NCI-H2029 (cell line): ENCODE results near the gene DNAJC6.

ENCODE experiments used
- DNase-seq: peaks from one replicate; lab custom pipeline; 2025; lab: John Stamatoyannopoulos, UW

The DNAJC6 gene

DNA sequence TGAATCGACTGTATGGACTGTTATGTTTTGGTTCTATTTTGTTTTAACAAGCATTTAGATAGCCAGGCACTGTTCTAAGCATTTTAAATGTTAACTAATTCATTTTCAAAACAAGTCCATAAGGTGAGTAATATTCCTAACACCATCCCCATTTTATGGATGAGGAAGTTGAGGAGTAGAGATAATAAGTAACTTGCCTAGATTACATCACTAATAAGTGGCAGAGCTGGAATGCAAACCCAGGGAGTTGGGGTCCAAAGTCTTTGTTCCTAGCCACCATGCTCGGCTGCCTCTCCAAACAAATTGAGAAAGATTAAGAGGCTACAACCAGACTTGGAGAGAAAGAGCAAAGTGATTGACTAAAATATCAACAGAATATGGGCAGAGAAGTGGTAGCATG, 98.5 kb downstream of the DNAJC6 start:
- no peak for DNase-seq

DNA sequence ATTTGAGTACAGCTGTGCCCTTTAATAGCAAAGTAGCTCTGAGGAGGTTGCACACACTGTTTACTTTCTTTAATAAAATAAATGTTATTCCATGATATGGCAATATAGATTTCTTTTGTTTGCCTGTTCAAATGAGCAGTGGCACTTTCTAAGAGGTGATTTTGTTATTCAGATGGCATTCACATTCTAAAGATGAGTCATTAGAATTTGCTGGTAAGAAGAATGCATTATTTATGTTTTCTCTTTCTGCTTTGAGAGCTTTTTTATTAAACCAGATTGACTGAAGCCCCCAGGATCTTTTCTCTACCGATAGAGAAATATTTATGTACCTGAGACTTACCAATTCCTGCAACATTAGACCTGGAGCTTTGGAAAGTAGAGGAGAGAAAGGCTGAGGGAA, 100.0 kb downstream of the DNAJC6 start:
- DNase-seq = no peak

DNA sequence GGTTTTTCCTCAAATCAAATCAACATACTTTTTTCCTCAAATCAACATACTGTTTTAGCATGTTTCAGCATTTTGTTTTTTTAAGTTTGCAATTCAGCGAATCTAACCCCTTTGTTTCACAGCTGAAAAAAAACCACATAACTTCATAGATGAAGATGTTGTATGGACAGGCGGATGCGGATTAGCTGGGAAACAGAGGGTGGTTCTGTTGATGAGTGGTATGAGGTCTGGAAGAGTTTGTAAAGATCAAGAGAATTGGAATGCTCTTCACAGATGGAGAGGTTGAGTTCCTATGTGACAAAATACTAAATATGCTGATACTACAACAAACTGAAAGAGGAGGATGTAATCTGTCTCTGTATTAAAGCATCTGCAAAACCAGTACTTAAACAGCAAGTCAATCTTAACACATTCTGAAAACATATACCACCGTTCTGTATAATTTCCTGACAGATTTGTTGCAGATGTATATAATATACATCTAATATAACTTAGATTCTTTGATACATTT, 100.5 kb downstream of the DNAJC6 start:
- DNase-seq = no peak

DNA sequence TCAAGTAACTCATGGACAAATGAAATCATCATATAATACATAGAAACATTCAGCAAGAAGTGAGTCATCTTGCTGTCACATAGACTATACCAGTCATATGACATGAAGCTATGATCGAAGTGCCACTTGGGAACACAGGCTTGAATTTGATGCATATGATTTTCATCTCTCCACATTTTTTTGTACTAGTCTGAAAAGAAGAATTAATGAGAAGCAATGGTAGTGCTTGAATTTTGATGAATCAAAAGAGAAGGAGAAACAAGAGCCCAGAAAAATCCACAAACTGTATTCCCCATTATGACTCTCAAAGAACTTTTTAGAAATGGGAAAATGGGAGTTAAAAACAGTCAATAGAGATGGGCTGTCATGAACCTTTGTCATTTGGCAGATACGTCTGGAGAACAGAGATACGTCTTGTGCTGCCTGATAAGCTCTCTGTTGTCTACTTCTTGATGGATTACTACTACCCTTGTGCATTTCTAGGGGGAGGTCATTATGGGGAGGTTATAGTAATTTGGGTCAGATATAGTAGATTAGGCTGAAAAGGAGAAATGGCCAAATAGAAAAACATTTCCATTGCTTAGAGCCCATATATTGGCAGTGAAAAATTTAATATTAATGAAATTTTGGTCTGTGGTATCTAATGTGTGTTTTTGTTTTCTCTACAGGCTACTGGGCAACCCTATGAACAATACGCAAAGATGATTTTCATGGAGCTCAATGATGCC, 103.1 kb downstream of the DNAJC6 start:
- no peak for DNase-seq

DNA sequence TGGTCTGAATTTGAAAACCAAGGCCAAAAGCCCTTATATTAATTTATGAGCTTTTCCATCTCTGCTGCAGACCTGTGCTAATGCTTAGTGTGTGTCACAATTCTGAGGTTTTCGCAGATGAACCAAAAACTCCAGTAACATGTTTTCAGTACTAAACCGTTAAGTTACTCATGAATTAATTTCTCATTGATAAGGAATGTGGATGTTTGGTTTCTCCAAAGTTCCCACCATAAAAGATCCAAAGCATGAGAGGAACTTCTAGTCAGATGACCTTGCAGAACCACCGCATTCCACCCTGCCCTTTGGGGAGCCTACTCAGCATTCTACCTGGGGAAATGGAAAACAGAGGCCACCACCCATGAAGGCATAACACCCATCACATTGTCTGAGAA, 103.6 kb downstream of the DNAJC6 start:
- no peak for DNase-seq

DNA sequence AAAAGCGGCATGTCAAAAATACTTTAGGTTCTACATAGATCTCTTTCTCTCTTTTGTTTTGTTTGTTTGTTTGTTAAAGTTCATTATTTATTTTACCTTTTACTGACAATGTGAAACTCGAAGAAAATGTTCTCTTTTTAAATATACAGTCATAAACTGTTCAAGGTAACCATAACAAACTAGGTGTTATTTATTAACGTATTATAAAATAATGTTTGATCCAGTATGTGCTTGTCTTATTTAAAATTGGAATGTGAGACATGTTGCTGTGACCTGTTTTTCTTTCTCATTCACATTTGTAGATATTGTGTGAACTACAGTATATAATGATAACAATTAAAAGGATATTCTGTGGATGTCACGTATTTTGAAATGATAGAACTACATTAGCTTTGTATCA, 105.2 kb downstream of the DNAJC6 start:
- no peak for DNase-seq

DNA sequence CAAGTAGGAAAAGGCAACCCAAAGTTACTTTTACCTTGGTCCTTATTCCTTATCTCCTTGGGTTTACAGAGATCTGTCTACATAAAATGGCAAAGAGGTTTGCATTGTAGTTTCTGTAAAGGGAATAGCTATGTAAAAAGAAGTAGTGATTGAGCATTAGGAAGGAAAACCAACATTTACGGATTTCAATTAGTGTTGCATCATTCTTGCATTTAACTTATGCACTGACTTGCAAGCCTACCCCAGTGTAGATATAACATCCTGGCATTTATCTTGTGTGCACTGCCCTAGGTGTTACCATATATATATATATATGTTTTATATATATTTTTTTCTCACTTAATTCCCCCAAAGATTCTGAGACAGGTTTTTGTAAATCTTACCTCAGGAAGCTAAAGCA, 107.4 kb downstream of the DNAJC6 start:
- no peak for DNase-seq

DNA sequence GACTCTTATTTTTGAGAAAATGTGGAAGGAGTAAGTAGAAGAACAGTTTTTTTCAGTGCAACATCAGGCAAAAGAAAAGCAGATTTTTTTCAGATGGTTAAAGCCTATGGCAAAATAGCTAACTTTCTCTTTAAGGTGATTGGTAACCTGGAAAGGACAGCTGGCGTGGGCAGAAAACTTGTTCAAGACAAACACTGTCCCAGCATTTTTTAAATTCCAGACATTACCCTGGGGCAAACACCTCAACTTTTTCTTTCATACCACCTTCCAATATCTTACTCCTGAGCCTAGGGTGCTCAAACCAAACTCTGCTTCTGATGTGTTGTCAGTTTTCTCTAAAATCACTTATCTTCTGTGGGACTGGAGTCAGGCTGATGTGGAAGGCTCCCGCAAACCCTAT, 108.4 kb downstream of the DNAJC6 start:
- DNase-seq = no peak

DNA sequence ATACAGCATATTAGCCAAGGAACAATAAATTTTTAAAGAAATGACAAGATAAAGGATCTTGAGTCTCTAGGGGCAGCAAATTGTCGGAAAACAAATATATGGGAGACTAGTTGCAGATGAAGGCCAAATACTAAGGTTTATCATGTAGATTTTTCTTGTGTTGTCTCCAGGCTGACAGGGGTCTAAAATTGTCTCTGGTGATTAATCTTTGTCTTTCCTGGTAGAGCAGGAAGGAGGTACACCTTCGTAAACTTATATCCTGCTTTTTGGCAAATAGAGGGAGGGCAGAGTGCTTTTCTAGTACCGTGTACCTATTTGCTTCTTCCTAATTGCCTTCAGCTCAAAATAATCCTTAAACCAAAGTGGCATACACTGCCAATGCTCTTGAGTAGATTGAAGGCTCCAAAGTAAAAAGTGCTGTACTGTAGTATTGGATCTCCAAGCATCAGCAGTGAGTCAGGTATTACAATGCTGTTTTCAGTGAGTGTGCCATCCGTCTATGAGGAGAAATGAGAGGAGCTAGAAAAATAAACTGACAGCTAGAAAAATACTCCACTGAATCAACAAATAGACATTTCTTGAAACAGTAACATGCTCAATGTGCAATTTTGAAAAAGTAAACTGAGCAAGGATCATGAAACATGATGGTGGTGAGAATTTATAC, 109.3 kb downstream of the DNAJC6 start:
- no peak for DNase-seq

DNA sequence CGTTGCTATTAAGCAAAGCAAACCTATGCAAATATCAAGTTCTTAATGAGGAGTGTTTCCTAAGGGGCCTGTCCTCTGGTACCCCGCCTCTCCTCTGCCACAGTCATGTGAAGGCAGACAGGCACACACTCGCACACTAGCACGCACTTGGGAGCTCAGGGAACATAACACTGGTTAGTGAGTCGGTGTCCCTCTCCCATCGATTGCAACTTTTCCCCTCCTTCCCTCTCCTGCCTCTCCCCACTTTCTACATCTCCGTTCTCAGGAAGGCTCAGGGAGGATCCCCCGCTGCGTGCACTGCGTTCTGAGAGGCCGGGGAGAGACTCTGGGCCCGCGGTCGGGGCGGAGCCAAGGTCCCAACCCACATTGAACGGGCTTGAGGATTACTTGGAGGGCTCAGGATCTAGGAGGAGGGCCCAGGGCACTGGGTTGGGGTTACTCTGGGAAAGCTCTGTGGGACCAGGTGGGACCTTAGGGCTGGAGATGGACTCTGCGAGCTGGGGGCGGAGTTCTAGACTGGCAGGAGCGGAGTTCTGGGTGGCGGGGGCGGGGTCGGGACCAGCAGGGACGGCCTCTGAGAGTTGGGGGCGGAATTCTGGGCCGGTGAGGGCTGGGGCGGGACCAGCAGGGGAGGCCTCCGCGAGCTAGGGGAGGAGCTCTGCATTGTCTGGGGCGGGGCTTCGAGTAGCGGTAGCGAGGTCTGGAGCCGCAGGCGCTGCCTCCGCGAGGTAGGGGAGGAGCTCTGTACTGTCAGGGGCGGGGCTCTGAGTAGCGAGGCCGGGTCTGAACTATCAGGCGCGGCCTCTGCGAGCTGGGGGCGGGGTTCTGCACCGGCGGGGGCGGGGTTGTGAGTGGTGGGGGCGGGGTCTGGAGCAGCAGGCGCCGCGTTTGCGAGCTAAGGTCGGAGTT, 110.6 kb downstream of the DNAJC6 start:
- peak; percentile 98 for DNase-seq

DNA sequence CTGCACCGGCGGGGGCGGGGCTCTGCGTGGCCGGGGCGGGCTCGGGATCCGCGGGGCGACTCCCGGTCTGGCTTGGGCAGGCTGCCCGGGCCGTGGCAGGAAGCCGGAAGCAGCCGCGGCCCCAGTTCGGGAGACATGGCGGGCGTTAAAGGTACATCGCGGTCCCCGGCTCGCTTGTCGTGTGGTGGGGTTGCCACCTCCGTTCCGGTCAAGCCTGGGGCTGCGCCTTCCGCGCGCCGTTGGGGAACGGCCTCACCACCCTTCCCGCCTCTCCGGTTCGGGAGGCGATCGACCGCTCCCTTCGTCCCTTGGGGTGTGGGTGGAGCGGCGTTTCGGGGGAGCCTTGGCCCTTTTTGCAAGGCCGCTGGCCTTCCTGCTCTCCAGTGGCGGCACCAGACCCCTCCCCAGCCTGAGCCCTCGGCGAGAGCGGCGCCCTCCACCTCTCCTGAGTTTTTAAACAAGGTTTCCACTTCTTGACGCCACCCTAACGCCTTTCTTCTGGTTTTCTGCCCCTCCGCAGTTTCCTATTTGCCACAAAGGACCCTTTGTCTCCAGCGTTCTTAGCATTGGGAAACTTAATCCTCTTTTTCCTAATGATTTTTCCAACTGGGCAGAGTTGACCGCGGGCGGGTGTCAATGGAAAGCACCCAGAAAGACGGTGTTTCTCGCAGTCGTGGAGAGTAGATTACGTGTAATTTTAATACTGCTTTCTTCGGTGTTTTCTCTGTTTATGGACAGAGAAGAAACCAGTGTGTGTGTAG, 111.4 kb downstream of the DNAJC6 start, which contains the start of the genes LEPR and LEPROT:
TSS of gene LEPR (plus strand) at position 79 of the 761 bp plus-strand sequence. CDS start 144,898 bp downstream, outside the sequence.
TSS of gene LEPROT (plus strand) at position 79 of the 761 bp plus-strand sequence. CDS start at position 136, 57 bp downstream.
- peak; percentile 23 for DNase-seq

DNA sequence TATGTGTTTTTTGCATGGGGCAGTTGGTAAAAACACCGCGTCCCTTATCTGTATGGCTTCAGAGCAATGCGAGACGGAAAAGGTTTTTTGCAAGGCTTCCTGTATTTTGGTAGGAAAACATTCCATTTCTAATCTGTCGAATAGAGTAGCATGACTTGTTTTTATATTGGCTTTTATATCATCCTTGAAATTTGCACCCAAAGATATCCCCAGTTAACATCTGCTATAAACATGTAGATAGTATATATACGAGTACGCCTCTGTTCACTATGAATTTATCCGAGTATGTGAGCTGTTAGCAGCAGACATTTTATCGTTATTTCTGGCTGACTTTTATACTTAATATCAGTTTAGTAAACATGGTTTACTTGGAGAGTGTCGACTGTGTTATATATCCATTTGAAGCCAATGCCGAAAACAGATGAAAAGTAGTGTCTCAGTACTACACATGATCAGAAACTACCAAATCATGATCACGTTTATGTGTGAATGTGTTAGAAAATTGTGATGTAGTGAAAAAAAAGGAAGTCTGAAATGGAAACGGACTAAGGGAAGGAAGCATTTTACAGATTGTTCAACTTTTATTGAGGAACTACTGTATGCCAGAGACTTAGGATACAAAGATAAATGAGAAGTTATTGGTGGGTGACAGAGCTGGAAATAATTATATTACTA, 112.1 kb downstream of the DNAJC6 start:
- DNase-seq = no peak

DNA sequence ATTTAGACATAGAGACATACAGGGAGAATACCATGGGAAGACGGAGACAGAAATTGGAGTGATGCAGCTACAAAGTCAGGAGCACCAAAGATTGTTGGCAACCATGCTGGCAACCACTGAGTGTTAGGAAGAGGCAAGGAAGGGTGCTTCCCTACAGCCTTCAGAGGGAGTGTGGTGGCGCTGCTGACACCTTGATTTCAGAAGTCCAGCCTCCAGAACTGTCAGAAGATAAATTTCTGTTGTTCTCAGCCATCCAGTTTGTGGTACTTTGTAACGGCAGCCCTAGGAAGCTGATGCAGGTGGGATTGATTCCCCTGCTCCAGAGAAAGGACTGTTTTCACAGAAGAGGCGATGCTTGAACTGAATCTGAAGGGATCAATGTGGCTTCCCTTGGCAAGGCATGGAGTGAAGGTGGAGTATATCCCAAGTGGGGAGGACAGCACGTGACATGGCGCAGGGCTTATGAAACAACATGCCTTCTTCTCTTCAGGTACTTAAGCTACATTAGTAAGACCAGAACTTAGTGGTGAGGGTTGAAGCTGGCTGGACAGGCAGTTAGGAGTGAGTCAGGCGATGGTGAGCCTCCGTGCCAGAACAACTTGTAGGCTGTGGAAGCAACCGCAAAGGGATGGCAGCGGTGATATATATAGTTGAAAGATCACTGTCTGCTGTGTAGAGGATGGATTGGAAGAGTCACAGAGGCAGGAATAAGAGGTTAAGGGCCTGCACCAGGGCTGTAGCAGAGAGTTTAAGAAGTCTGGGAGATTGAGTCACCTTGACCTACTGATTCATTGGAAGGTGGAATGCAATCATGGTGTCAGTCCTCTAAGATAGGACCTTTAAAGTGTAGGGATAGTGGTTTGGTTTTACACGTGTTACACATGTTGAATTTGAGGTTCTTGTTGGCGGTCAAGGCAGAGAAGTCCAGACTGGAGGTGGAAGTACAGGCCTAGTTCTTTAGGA, 113.2 kb downstream of the DNAJC6 start:
- no peak for DNase-seq

DNA sequence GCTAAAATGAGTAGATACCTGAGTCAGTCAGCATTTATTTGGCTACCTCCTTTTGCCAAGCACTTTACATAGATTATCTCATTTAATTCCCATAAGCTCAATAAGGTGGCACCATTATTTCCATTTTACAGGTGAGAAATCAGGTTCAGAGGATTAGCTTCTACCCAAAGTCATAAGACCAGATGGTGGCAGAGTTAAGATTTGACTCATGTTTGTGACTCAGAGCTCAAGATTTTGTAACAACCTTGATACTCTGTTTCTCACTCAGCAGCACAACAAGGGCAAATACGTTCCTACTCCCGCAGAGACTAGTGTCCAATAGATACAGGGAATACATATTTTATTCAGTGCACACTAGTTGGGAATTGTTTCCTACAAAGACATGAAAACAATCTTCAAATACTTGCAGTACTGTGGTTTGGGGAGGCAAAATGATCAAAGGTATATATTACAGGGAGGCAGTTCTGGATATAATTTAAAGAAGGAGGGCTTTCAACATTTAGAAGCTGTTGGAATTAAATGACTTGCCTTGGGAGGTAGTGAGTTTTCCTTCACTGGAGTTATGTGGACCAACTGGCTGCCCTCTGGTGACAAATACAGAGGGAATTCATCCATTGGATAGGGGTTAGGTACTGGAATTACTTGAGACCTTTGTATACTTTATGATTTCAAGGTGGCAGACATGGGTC, 114.7 kb downstream of the DNAJC6 start:
- DNase-seq = no peak

DNA sequence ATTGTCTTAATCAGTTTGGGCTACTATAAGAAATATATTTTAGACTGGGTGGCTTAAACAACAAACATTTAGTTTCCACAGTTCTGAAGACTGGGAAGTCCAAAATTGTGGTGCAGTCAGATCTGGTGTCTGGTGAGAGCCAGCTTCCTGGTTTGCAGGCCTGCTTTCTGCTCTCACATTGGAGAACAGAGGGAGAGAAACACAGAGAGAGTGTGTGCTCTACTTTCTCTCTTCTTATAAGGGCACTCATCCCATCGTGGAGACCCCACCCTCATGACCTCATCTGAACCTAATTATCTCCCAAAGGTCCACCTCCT, 115.2 kb downstream of the DNAJC6 start:
- no peak for DNase-seq

DNA sequence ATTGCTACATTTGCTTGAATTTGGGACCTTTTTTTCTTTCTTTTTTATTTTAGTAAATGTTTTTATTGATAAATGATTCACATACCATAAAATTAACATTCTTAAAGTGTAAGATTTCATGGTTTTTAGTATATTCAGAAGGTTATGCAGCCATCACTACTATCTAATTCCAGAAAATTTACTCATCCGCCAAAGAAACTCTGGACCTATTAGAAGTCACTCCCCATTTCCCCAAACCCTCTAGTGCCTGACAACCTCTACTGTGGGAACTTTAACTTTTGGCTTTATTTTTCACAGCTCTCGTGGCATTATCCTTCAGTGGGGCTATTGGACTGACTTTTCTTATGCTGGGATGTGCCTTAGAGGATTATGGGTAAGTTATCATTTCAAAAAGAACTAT, 115.7 kb downstream of the DNAJC6 start:
- DNase-seq = no peak

DNA sequence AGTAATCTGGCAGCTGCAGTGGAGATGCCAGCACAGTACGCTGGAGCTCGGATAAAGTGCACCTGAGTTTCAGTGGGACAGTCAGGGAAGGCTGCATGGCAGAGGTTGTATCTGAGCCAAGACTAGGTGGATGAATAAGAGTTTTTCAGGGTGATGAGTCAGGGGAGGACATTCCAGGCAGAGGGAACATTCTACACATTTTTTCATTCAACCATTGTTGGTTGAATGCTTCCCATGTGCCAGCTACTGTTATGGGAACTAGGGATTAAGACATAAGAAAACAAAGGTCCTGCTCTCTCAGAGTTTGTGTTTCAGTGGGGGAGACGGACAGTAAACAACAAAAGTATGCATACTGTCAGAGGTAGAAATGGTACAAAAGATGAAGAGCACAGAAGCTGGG, 116.4 kb downstream of the DNAJC6 start:
- no peak for DNase-seq

DNA sequence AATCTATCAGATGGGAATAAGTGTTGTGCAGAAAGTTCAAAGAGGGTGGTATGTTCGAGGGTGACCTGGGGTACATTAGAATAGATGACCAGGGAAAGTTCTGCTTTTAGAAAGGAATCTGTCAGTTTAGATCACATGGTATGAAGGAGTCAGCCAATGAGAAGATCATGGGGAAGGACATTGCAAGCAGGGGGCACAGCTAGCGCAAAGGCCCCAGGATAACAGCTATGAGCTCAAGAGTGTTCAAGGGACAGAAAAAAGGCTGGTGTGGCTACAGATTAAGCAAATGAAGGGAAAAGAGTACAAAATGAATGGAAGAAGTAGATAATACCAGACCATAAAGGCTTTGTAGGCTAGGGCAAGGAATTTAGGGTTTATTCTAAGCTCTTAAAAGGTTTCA, 119.7 kb downstream of the DNAJC6 start:
- DNase-seq = no peak

DNA sequence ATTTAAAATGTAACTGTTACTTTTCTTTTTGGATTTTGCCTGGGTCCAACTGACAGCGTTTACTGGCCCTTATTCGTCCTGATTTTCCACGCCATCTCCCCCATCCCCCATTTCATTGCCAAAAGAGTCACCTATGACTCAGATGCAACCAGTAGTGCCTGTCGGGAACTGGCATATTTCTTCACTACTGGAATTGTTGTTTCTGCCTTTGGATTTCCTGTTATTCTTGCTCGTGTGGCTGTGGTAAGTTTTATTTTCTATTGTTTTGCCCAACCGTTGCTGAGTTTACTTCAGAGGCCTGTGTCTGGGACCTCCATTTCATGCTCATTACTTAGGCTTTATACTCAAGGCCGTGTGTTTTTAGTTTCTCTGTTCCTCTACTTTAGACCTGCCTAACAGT, 120.5 kb downstream of the DNAJC6 start:
- no peak for DNase-seq
